PFSK-1 (cell line): ENCODE measurements around the gene CDC37.

Experiments
- FOXP2 ChIP-seq: optimal IDR thresholded peaks from 2 replicates; pipeline ENCODE3; 2011; ENCODE audit warnings: borderline replicate concordance, control low read depth, inconsistent platforms; ENCODE audit not compliant: insufficient read depth; ENCODE audit errors: extremely low read length, extremely low read depth
- POLR2AphosphoS5 ChIP-seq: IDR thresholded peaks from 2 replicates; pipeline ENCODE4 v1.6.1; 2012; ENCODE audit warnings: low read depth, mild to moderate bottlenecking, control low read depth, low read length, moderate library complexity
- SIN3A ChIP-seq: IDR thresholded peaks from 2 replicates; pipeline ENCODE4 v1.6.1; 2012; ENCODE audit warnings: mild to moderate bottlenecking, low read length, moderate library complexity, borderline replicate concordance; ENCODE audit not compliant: insufficient read depth
- TAF1 ChIP-seq: IDR thresholded peaks from 2 replicates; pipeline ENCODE4 v1.6.1; 2012; ENCODE audit warnings: low read length, control low read depth, borderline replicate concordance; ENCODE audit not compliant: insufficient read depth
- TF ChIP-seq, protein P1 (sequence below), 2 experiments: IDR thresholded peaks; 2 replicates each; pipeline versions ENCODE4 v1.6.1 to v1.8.0; 2011 to 2012; ENCODE audit warnings: low read depth in 2 of 2, low read length in 2 of 2, control low read depth in 1 of 2, inconsistent platforms in 1 of 2, mild to moderate bottlenecking in 1 of 2, moderate library complexity in 1 of 2; ENCODE audit not compliant: insufficient read depth in 1 of 2

The CDC37 gene

DNA sequence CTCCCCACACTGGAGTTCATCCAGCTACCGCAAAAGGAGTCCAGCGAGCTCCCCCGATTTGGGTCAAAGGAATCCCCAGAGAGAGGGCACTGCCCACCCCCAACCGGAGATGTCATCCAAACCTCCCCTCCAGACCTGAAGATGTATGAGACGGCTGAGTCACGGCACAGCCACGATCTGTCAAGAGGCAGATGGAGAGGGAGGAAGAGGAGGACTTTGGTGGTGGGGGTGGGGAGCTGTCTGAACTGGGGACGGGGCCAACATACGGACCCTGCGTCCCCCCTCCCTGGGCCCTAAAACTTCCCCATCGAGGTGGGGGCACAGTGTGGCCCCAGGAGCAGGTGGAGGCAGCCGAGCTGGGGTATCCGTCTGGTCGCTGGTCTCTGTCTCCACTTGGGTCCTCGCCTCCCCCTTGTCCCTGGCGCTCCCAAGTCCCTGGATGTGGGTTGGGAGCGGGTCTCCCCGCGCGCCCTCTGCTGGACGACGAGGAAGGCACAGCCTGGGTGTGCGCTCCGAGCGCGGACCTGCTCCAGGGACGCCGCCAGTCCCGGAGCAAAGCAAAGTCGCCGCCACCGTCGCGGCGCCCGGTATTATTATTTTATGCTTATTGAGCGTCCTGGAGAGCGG is 20.8 kb upstream of the CDC37 start:
- TF ChIP-seq SIN3A (0 out of 2 replicates have a peak, but pooled peaks have one; percentile 37), TAF1 (no peak), FOXP2 (no peak), POLR2AphosphoS5 (no peak)
- TF ChIP-seq, protein P1, sequence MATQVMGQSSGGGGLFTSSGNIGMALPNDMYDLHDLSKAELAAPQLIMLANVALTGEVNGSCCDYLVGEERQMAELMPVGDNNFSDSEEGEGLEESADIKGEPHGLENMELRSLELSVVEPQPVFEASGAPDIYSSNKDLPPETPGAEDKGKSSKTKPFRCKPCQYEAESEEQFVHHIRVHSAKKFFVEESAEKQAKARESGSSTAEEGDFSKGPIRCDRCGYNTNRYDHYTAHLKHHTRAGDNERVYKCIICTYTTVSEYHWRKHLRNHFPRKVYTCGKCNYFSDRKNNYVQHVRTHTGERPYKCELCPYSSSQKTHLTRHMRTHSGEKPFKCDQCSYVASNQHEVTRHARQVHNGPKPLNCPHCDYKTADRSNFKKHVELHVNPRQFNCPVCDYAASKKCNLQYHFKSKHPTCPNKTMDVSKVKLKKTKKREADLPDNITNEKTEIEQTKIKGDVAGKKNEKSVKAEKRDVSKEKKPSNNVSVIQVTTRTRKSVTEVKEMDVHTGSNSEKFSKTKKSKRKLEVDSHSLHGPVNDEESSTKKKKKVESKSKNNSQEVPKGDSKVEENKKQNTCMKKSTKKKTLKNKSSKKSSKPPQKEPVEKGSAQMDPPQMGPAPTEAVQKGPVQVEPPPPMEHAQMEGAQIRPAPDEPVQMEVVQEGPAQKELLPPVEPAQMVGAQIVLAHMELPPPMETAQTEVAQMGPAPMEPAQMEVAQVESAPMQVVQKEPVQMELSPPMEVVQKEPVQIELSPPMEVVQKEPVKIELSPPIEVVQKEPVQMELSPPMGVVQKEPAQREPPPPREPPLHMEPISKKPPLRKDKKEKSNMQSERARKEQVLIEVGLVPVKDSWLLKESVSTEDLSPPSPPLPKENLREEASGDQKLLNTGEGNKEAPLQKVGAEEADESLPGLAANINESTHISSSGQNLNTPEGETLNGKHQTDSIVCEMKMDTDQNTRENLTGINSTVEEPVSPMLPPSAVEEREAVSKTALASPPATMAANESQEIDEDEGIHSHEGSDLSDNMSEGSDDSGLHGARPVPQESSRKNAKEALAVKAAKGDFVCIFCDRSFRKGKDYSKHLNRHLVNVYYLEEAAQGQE (IDR thresholded peaks at IDR 0.05; ENCODE audit: insufficient read depth in 1 of 2, low read depth in 2 of 2, low read length in 2 of 2) = no peak

- no peak for TF ChIP-seq TAF1
- TF ChIP-seq, protein P1 (IDR thresholded peaks at IDR 0.05; ENCODE audit: insufficient read depth in 1 of 2, low read depth in 2 of 2, low read length in 2 of 2) = no peak
- TF ChIP-seq SIN3A = no peak
- no peak for TF ChIP-seq POLR2AphosphoS5
- no peak for TF ChIP-seq FOXP2
Observed at GRCh38 chr19:10422846-10423245, 19.5 kb upstream of the CDC37 start.

GRCh38 chr19:10422046-10422461 is 18.7 kb upstream of the CDC37 start:
- TF ChIP-seq TAF1 (no peak), POLR2AphosphoS5 (no peak), SIN3A (no peak), FOXP2 (no peak)
- TF ChIP-seq, protein P1 (IDR thresholded peaks at IDR 0.05; ENCODE audit: insufficient read depth in 1 of 2, low read depth in 2 of 2, low read length in 2 of 2) = no peak

GRCh38 chr19:10421240-10422045 is 18.1 kb upstream of the CDC37 start:
- TF ChIP-seq SIN3A = no peak
- TF ChIP-seq, protein P1 (IDR thresholded peaks at IDR 0.05; ENCODE audit: insufficient read depth in 1 of 2, low read depth in 2 of 2, low read length in 2 of 2) = no peak
- TF ChIP-seq POLR2AphosphoS5 = no peak
- no peak for TF ChIP-seq TAF1
- no peak for TF ChIP-seq FOXP2
